Panc1 (cell line): ENCODE measurements around the gene ZBBX.

Experiments used
- POLR2AphosphoS5 ChIP-seq: IDR thresholded peaks from 2 replicates; pipeline ENCODE4 v1.6.1; 2012; ENCODE audit warnings: mild to moderate bottlenecking, low read depth, low read length, moderate library complexity
- SIN3A ChIP-seq: IDR thresholded peaks from 2 replicates; pipeline ENCODE4 v1.6.1; 2012; ENCODE audit warnings: low read depth, mild to moderate bottlenecking, low read length, moderate library complexity, borderline replicate concordance; ENCODE audit not compliant: insufficient read depth
- TCF7L2 ChIP-seq: IDR thresholded peaks from 2 replicates; pipeline ENCODE4 v1.6.1; 2011; ENCODE audit warnings: mild to moderate bottlenecking, low read depth, low read length, inconsistent platforms
- TF ChIP-seq, protein P1 (sequence below): fragments of 450-650 bp; IDR thresholded peaks from 2 replicates; pipeline ENCODE4 v1.5.1; 2017; ENCODE audit warnings: mild to moderate bottlenecking
- TF ChIP-seq, protein P2 (sequence below), 2 experiments: IDR thresholded peaks; 2 replicates each; pipeline ENCODE4 v1.6.1; 2011 to 2012; ENCODE audit warnings: low read depth in 2 of 2, control low read depth in 1 of 2, low read length in 1 of 2, mild to moderate bottlenecking in 1 of 2, moderate library complexity in 1 of 2; ENCODE audit not compliant: insufficient read depth in 1 of 2

DNA sequence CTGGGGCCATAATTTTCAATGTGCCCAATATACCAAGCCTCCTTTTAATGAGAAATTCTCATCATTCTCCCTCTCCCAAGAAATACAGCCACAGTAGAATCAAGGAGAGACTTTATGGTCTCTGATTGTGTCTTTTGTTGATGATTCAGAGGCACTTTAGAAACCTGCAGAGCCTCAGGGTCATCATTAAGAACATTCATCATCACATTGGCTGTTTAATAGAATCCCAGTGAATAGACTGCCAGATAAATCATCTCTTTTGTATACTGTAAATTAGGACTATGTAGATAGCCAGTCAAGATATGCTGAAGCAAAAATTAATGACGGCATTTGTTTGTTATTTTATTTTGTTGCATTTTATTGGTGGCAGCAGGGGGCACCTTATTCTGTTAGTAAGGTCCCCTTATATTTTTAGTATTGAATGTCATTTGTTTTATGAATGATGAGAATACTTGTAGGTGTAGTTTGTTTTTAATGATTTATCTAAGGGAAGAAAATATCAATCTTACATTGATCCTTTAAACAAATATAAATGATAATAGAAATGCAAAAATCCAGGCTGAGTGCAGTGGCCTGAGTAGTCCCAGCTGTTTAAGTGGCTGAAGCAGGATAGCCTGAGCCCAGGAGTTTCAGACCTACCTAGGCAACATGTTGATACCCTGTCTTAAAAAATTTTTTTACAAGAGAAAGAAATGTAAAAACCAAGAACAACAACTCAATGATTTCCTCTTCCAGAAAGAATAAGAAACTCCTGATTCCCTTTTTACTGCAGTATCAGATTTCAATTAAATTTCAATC is 138.8 kb downstream of the ZBBX start:
- TF ChIP-seq, protein P1, sequence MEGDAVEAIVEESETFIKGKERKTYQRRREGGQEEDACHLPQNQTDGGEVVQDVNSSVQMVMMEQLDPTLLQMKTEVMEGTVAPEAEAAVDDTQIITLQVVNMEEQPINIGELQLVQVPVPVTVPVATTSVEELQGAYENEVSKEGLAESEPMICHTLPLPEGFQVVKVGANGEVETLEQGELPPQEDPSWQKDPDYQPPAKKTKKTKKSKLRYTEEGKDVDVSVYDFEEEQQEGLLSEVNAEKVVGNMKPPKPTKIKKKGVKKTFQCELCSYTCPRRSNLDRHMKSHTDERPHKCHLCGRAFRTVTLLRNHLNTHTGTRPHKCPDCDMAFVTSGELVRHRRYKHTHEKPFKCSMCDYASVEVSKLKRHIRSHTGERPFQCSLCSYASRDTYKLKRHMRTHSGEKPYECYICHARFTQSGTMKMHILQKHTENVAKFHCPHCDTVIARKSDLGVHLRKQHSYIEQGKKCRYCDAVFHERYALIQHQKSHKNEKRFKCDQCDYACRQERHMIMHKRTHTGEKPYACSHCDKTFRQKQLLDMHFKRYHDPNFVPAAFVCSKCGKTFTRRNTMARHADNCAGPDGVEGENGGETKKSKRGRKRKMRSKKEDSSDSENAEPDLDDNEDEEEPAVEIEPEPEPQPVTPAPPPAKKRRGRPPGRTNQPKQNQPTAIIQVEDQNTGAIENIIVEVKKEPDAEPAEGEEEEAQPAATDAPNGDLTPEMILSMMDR = no peak
- TF ChIP-seq, protein P2, sequence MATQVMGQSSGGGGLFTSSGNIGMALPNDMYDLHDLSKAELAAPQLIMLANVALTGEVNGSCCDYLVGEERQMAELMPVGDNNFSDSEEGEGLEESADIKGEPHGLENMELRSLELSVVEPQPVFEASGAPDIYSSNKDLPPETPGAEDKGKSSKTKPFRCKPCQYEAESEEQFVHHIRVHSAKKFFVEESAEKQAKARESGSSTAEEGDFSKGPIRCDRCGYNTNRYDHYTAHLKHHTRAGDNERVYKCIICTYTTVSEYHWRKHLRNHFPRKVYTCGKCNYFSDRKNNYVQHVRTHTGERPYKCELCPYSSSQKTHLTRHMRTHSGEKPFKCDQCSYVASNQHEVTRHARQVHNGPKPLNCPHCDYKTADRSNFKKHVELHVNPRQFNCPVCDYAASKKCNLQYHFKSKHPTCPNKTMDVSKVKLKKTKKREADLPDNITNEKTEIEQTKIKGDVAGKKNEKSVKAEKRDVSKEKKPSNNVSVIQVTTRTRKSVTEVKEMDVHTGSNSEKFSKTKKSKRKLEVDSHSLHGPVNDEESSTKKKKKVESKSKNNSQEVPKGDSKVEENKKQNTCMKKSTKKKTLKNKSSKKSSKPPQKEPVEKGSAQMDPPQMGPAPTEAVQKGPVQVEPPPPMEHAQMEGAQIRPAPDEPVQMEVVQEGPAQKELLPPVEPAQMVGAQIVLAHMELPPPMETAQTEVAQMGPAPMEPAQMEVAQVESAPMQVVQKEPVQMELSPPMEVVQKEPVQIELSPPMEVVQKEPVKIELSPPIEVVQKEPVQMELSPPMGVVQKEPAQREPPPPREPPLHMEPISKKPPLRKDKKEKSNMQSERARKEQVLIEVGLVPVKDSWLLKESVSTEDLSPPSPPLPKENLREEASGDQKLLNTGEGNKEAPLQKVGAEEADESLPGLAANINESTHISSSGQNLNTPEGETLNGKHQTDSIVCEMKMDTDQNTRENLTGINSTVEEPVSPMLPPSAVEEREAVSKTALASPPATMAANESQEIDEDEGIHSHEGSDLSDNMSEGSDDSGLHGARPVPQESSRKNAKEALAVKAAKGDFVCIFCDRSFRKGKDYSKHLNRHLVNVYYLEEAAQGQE (IDR thresholded peaks at IDR 0.05; ENCODE audit: insufficient read depth in 1 of 2, low read depth in 2 of 2, low read length in 1 of 2) = no peak
- TF ChIP-seq POLR2AphosphoS5 (no peak), SIN3A (no peak), TCF7L2 (no peak)
